MCF 10A (cell line): ENCODE measurements around the gene NFATC4. TPM values are rescaled to one million over a fixed set of nuclear protein-coding genes. Genes with fewer than 3 reads are reported as not detected.

Experiments used
- BruUV-seq: library from RNA; stranded (reverse); fragments of 400-500 nt; replicated peaks from 2 replicates; lab custom pipeline; 2021; lab: Mats Ljungman, UMichigan
- CTCF ChIA-PET: fragments of 300-600 bp; sonication (Branson Sonifier 250); formaldehyde crosslinking; extraction: SDS; loops from one replicate; lab custom pipeline; 2021; ENCODE audit warnings: antibody characterized with exemption, inconsistent platforms; lab: Yijun Ruan, JAX
- POLR2A ChIA-PET: fragments of 300-600, 350-650 bp; sonication (Branson Sonifier 250); formaldehyde crosslinking; extraction: SDS; loops from one replicate; lab custom pipeline; 2020; ENCODE audit warnings: antibody characterized with exemption, inconsistent platforms; lab: Yijun Ruan, JAX
- DNase-seq: peaks from one replicate; pipeline ENCODE4 v3.0.0-alpha.2; 2018; ENCODE audit not compliant: unreplicated experiment
- H3K27ac Mint-ChIP-seq: one replicate; pipeline ENCODE4 v1.8.0; 2022; ENCODE audit warnings: mild to moderate bottlenecking, low read depth, mixed read lengths; ENCODE audit not compliant: unreplicated experiment
- H3K27me3 Mint-ChIP-seq: one replicate; pipeline ENCODE4 v1.8.0; 2022; ENCODE audit warnings: mixed read lengths; ENCODE audit not compliant: insufficient read depth, unreplicated experiment
- H3K36me3 Mint-ChIP-seq: one replicate; pipeline ENCODE4 v1.8.0; 2022; ENCODE audit warnings: mild to moderate bottlenecking, moderate library complexity, mixed read lengths; ENCODE audit not compliant: insufficient read depth, unreplicated experiment
- H3K4me1 Mint-ChIP-seq: one replicate; pipeline ENCODE4 v1.8.0; 2022; ENCODE audit warnings: mixed read lengths; ENCODE audit not compliant: insufficient read depth, unreplicated experiment
- H3K4me3 Mint-ChIP-seq: one replicate; pipeline ENCODE4 v1.8.0; 2022; ENCODE audit warnings: mild to moderate bottlenecking, moderate library complexity, mixed read lengths; ENCODE audit not compliant: unreplicated experiment
- H3K9me3 Mint-ChIP-seq: one replicate; pipeline ENCODE4 v1.8.0; 2022; ENCODE audit warnings: mixed read lengths; ENCODE audit not compliant: unreplicated experiment
- intact Hi-C: fragments of 100-400 bp; cut with micrococcal nuclease; formaldehyde crosslinking; loops from 2 replicates; pipeline ENCODE4 v1.14.1; 2022
- total RNA-seq: library from RNA; stranded (reverse); gene quantifications from 2 replicates; pipeline ENCODE4 v1.2.3, GENCODE V29; 2022
- TF ChIP-seq, protein P1 (sequence below): fragments of 200-600 bp; IDR thresholded peaks from one replicate; pipeline ENCODE4 v1.8.0; 2022; ENCODE audit warnings: antibody characterized with exemption, mild to moderate bottlenecking; ENCODE audit not compliant: unreplicated experiment

Gene NFATC4
- total RNA-seq, 1 experiment from 2014 or later = 0.23 TPM

DNA sequence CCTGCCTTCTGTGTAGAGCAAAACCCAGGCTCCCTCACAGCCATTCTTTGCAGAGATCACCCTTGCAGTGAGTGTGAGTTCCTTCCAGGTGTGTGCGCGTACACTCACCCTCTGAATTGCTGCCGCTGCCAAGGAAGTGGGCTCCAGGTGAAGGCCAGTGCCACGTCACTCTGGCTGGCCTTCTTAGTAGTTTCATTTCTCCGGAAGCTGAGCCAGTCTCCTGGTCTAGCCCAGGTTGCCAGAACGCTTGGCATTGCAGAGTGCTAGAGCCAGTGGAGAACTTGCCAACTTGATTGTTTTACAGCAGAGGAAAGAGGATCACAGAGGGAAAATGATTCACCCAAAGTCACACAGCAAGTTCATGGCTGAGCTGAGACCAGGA lies 50.5 kb downstream of the NFATC4 start:
- ChIA-PET CTCF (interaction anchor here (0.6 to 7.7 kb wide), 12 partner anchors 10 to 1260 kb away, joined by 3 to 82 read pairs (median 6); no protein-coding TSS in a partner anchor), POLR2A (interaction anchor here (0.7 to 1.8 kb wide), 4 partner anchors 8 to 39 kb away, joined by 3 to 9 read pairs (median 4); partner anchors contain the start of gene KHNYN)
- H3K36me3 Mint-ChIP-seq = no peaks in the 10 kb centered on the region
- no peaks in the 10 kb centered on the region for H3K9me3 Mint-ChIP-seq
- no peak overlapping the region for H3K4me3 Mint-ChIP-seq
- no TSS peak for BruUV-seq
- intact Hi-C loops = no loop called here
- H3K27me3 Mint-ChIP-seq = no peaks in the 10 kb centered on the region
- TF ChIP-seq, protein P1, sequence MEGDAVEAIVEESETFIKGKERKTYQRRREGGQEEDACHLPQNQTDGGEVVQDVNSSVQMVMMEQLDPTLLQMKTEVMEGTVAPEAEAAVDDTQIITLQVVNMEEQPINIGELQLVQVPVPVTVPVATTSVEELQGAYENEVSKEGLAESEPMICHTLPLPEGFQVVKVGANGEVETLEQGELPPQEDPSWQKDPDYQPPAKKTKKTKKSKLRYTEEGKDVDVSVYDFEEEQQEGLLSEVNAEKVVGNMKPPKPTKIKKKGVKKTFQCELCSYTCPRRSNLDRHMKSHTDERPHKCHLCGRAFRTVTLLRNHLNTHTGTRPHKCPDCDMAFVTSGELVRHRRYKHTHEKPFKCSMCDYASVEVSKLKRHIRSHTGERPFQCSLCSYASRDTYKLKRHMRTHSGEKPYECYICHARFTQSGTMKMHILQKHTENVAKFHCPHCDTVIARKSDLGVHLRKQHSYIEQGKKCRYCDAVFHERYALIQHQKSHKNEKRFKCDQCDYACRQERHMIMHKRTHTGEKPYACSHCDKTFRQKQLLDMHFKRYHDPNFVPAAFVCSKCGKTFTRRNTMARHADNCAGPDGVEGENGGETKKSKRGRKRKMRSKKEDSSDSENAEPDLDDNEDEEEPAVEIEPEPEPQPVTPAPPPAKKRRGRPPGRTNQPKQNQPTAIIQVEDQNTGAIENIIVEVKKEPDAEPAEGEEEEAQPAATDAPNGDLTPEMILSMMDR = no peak
- peak overlapping the region; percentile 42 for H3K27ac Mint-ChIP-seq
- H3K4me1 Mint-ChIP-seq = peaks cover 11% of the 10 kb centered on the region
- DNase-seq = peak; percentile 74

DNA sequence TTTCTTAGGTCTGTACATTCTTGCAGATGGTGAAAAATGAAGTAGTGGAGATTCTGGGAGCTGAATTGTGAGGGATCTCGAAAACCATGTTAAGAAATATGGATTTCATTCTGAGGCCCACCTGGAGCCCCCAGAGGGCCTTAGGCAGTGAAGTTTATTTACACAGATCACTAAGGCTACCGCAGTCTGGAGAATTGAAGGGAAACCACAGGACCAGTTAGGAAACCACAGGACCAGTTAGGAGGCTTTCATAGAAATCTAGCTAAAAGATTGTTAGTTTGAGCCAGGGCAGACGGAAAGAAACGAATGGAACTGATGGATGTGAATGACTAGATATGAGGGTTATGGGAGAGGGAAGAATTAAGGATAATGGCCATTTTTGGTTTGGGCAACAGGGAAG lies 54.3 kb downstream of the NFATC4 start:
- Mint-ChIP-seq H3K27me3 (no peaks in the 10 kb centered on the region), H3K27ac (no peak overlapping the region), H3K4me3 (no peak overlapping the region), H3K4me1 (peaks cover 30% of the 10 kb centered on the region), H3K36me3 (no peaks in the 10 kb centered on the region), H3K9me3 (no peaks in the 10 kb centered on the region)
- intact Hi-C loops = no loop called here
- BruUV-seq = no TSS peak
- ChIA-PET CTCF (interaction anchor here (0.8 to 7.7 kb wide), 8 partner anchors 9 to 92 kb away, joined by 3 to 82 read pairs (median 6); no protein-coding TSS in a partner anchor), POLR2A (no interaction called here)
- TF ChIP-seq, protein P1 = no peak
- no peak for DNase-seq

DNA sequence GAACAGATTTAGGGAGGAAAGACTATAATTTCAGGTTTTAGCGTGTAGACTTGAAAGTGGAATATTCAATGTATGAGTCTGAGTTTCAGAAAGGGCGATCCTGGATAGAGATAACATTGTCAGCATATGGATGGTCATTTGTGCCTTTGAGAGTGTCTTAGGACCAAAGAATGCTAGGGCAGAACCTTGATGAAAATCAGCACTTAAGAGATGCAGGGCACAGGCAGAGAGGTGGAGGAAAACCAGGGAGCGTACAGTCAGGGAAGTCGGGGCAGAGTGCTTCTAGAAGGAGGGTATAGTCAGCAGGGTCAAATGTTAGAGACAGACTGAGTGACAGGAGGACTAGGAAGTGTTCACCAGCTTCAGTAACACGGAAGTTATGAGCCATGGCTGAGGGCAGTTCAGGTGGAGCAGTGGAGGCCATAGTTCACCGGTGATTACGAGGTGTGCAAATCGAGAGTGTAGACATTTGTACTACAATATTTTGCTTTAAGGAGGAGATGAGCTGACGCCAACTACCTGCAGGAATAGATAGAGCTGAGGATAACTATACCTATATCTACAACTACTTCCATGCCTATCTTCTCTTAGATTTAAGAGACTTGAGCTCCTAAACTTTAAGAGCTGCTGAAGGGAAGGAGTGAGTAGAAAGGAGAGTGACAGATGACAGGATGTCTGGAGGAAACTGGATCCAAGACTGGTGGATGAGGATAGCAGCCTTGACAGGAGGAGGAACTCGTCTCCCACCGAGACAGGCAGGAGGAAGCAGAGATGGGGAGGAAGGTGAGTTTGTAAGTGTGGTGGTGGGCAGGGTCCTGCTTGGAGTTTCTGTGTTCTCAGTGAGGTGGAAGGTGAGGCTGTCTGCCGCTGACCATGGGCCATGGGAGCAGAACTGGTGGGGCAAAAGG lies 55.0 kb downstream of the NFATC4 start:
- CTCF ChIA-PET = interaction anchor here (0.6 to 7.7 kb wide), 13 partner anchors 9 to 1047 kb away, joined by 3 to 82 read pairs (median 5); partner anchors contain the start of gene CIDEB
- peaks cover 30% of the 10 kb centered on the region for H3K4me1 Mint-ChIP-seq
- no peak overlapping the region for H3K4me3 Mint-ChIP-seq
- intact Hi-C loops = no loop called here
- H3K36me3 Mint-ChIP-seq = no peaks in the 10 kb centered on the region
- no peaks in the 10 kb centered on the region for H3K9me3 Mint-ChIP-seq
- POLR2A ChIA-PET = interaction anchor here (1.2 to 1.7 kb wide), 3 partner anchors 14 to 115 kb away, joined by 3 to 5 read pairs (median 5); partner anchors contain the start of gene CIDEB
- TF ChIP-seq, protein P1 = no peak
- H3K27me3 Mint-ChIP-seq = no peaks in the 10 kb centered on the region
- no peak overlapping the region for H3K27ac Mint-ChIP-seq
- DNase-seq = no peak
- no TSS peak for BruUV-seq

DNA sequence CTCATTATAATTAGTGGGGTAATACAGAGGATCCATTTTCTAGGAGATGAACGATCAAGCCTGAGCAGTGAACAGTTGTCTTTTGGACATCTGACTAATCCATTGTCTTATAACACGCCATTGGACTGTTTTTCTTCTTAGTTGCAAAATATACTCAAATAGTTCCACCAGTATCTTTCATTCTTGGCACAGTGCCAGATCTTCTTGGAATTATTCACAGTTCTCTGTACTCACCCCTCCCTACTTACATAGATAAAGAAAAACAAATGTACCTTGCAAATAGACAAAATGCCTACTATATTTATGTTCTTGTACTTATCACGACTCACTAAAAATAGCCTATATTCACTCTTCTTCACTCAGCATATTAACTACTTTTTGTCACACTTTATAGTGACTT lies 57.7 kb downstream of the NFATC4 start:
- Mint-ChIP-seq H3K27ac (peak overlapping the region; percentile 80), H3K4me3 (no peak overlapping the region), H3K27me3 (no peaks in the 10 kb centered on the region), H3K36me3 (no peaks in the 10 kb centered on the region), H3K4me1 (peaks cover 31% of the 10 kb centered on the region), H3K9me3 (no peaks in the 10 kb centered on the region)
- CTCF ChIA-PET = interaction anchor here (0.9 to 4.6 kb wide), 16 partner anchors 11 to 128 kb away, joined by 3 to 41 read pairs (median 4); partner anchors contain the start of genes CIDEB and LTB4R2
- intact Hi-C loops = no loop called here
- BruUV-seq = no TSS peak
- POLR2A ChIA-PET = interaction anchor here (0.6 to 2.9 kb wide), 16 partner anchors 10 to 238 kb away, joined by 3 to 15 read pairs (median 4); partner anchors contain the start of genes LTB4R2 and SDR39U1
- TF ChIP-seq, protein P1 = no peak
- DNase-seq = peak; percentile 84
